ENCODE data around the gene HS6ST3.

GRCh38 chr13:96449920-96450319 is 360.0 kb downstream of the HS6ST3 start:
- TF ChIP-seq POLR2A (IDR thresholded peaks at IDR 0.05) = no peak
- TF ChIP-seq POLR2AphosphoS5 (IDR thresholded peaks at IDR 0.05) = no peak
- no peak for TF ChIP-seq CTCF (IDR thresholded peaks at IDR 0.05)
- TF ChIP-seq EP300 (IDR thresholded peaks at IDR 0.05) = no peak

Data from sigmoid colon (tissue), 4 donors.